ENCODE data around the gene PLCG2. TPM values are rescaled to one million over a fixed set of nuclear protein-coding genes. Genes with fewer than 3 reads are reported as not detected.

PLCG2 gene
- total RNA-seq, 1 experiment from 2014 or later, result 6.0 TPM

- Histone ChIP-seq H3K27ac (ENCODE audit: insufficient read length, low read depth, low read length) (no peak overlapping the region), H4K5ac (ENCODE audit: insufficient read length, low read depth, low read length) (no peak overlapping the region), H3K4me2 (ENCODE audit: insufficient read depth, insufficient read length, low read length) (no peak overlapping the region), H2BK20ac (ENCODE audit: low read depth, low read length, poor library complexity, severe bottlenecking) (no peak overlapping the region), H3K23me2 (ENCODE audit: insufficient read length, low read depth, low read length, poor library complexity, severe bottlenecking) (no peaks in the 10 kb centered on the region), H3K9ac (ENCODE audit: extremely low read depth, insufficient read length, low read length) (no peak overlapping the region), H4K91ac (ENCODE audit: insufficient read length, low read depth, low read length) (no peak overlapping the region), H3K4ac (ENCODE audit: low read depth, low read length) (no peak overlapping the region), H3K79me1 (ENCODE audit: insufficient read depth, low read depth, low read length, poor library complexity, severe bottlenecking) (no peaks in the 10 kb centered on the region), H3K4me1 (ENCODE audit: insufficient read depth, low read length) (peaks cover 6% of the 10 kb centered on the region; the same call in 1 of the 2 replicates), H4K20me1 (ENCODE audit: control insufficient read depth, insufficient read depth, insufficient read length) (no peaks in the 10 kb centered on the region), H2BK12ac (ENCODE audit: insufficient read length, low read depth, low read length) (no peak overlapping the region), H3K23ac (ENCODE audit: insufficient read length, low read depth, low read length) (no peak overlapping the region), H3K18ac (ENCODE audit: insufficient read length, low read depth, low read length) (no peak overlapping the region), H2AFZ (ENCODE audit: low read length) (no peak overlapping the region), H2AK5ac (ENCODE audit: insufficient read length, low read length) (no peak overlapping the region), H2BK5ac (ENCODE audit: insufficient read length, low read length) (no peak overlapping the region), H3K56ac (ENCODE audit: insufficient read length, low read depth, low read length) (no peak overlapping the region), H4K8ac (replicated peaks; ENCODE audit: insufficient read length, low read depth, low read length) (no peak overlapping the region), H3K27me3 (ENCODE audit: insufficient read depth, low read length) (no peaks in the 10 kb centered on the region), H3T11ph (ENCODE audit: low read length) (no peak overlapping the region), H3K9me3 (ENCODE audit: control insufficient read depth, low read depth, low read length) (no peaks in the 10 kb centered on the region), H2BK15ac (ENCODE audit: low read depth, low read length) (no peak overlapping the region), H3K14ac (ENCODE audit: insufficient read depth, low read length) (no peak overlapping the region), H3K79me2 (ENCODE audit: insufficient read depth, low read length) (no peaks in the 10 kb centered on the region), H2BK120ac (ENCODE audit: low read depth, low read length, poor library complexity, severe bottlenecking) (no peak overlapping the region)
- TF ChIP-seq CTCF (conservative IDR thresholded peaks at IDR 0.05), result no peak
- H3K4me1 Mint-ChIP-seq, result peaks cover 31 to 32% of the 10 kb centered on the region in 2 experiments
- DNase-seq, result no peak
- no CpG with 5 or more reads among the region's 7 CpGs for WGBS (ENCODE audit: extremely low coverage, insufficient read length, low lambda C conversion rate)
- H3K36me3 Mint-ChIP-seq (ENCODE audit: insufficient read depth in 1 of 3, low read depth in 3 of 3), result peaks cover 0 to 4% (median 2%) of the 10 kb centered on the region in 3 experiments; a peak in 2 of 7 replicates
- no peaks in the 10 kb centered on the region for H3K9me3 Mint-ChIP-seq
- 0 out of 7 replicates have a peak overlapping the region, but pooled peaks of 1 of the 3 experiments have one; percentile 72 for H3K27ac Mint-ChIP-seq
- H3K27me3 Mint-ChIP-seq (ENCODE audit: low read depth), result peaks cover 7% of the 10 kb centered on the region
- H3K4me3 Mint-ChIP-seq, result no peak overlapping the region
Measured at GRCh38 chr16:81861915-81862314, 82.8 kb downstream of the PLCG2 start.
